ENCODE results near the gene ATRNL1.

Gene ATRNL1, protein sequence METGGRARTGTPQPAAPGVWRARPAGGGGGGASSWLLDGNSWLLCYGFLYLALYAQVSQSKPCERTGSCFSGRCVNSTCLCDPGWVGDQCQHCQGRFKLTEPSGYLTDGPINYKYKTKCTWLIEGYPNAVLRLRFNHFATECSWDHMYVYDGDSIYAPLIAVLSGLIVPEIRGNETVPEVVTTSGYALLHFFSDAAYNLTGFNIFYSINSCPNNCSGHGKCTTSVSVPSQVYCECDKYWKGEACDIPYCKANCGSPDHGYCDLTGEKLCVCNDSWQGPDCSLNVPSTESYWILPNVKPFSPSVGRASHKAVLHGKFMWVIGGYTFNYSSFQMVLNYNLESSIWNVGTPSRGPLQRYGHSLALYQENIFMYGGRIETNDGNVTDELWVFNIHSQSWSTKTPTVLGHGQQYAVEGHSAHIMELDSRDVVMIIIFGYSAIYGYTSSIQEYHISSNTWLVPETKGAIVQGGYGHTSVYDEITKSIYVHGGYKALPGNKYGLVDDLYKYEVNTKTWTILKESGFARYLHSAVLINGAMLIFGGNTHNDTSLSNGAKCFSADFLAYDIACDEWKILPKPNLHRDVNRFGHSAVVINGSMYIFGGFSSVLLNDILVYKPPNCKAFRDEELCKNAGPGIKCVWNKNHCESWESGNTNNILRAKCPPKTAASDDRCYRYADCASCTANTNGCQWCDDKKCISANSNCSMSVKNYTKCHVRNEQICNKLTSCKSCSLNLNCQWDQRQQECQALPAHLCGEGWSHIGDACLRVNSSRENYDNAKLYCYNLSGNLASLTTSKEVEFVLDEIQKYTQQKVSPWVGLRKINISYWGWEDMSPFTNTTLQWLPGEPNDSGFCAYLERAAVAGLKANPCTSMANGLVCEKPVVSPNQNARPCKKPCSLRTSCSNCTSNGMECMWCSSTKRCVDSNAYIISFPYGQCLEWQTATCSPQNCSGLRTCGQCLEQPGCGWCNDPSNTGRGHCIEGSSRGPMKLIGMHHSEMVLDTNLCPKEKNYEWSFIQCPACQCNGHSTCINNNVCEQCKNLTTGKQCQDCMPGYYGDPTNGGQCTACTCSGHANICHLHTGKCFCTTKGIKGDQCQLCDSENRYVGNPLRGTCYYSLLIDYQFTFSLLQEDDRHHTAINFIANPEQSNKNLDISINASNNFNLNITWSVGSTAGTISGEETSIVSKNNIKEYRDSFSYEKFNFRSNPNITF (N-terminal part only)

DNA sequence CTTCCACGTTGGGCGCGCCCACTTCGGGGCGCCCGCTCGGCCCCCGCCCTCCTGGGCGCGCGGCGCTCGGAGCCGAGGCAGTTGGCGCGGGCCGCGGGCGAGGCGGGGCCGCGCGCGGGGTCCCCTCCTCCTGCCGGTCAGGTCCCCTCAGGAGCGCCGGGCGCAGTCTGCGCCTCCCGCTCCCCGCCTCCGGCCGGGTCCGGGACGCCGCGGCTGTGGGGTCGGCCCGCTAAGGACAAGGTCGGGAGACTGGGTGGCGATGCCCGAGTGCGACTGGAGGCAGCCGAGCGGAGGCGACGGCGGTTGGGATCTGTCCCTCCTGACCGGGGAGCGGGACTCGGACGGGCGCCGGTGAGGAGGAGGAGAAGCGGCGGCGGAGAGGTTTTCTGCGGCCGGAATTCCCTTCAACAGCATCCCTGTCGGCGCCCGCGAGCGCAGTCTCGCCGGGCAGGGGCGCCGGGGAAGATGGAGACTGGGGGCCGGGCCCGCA is at the start of gene ATRNL1:
TSS of gene ATRNL1 (plus strand) at position 80 of the 490 bp plus-strand sequence. CDS start at position 466, 386 bp downstream.
- peak in 1 of 3 experiments; percentile 1 for DNase-seq (ENCODE audit: low read depth in 3 of 3)

GRCh38 chr10:115043719-115044118 is 49.4 kb upstream of the ATRNL1 start:
- no peak for DNase-seq (ENCODE audit: low read depth in 3 of 3)

GRCh38 chr10:115044891-115045290 is 48.3 kb upstream of the ATRNL1 start:
- no peak for DNase-seq (ENCODE audit: low read depth in 3 of 3)

- DNase-seq (ENCODE audit: low read depth in 3 of 3) = no peak
Measured at GRCh38 chr10:115045499-115045898, 47.7 kb upstream of the ATRNL1 start.

- DNase-seq (ENCODE audit: low read depth in 3 of 3) = no peak
Measured at GRCh38 chr10:115046686-115047236, 46.4 kb upstream of the ATRNL1 start.

GRCh38 chr10:115047705-115048104 is 45.5 kb upstream of the ATRNL1 start:
- DNase-seq (ENCODE audit: low read depth in 3 of 3) = no peak

- DNase-seq (ENCODE audit: low read depth in 3 of 3) = no peak
Measured at GRCh38 chr10:115049318-115049717, 43.8 kb upstream of the ATRNL1 start.

- DNase-seq (ENCODE audit: low read depth in 3 of 3) = no peak
Measured at GRCh38 chr10:115049960-115050359, 43.2 kb upstream of the ATRNL1 start.

GRCh38 chr10:115050375-115051010 is 42.7 kb upstream of the ATRNL1 start:
- no peak for DNase-seq (ENCODE audit: low read depth in 3 of 3)

- DNase-seq (ENCODE audit: low read depth in 3 of 3) = no peak
Measured at GRCh38 chr10:115051216-115051615, 41.9 kb upstream of the ATRNL1 start.

- DNase-seq (ENCODE audit: low read depth in 3 of 3) = no peak
Measured at GRCh38 chr10:115052226-115052625, 40.9 kb upstream of the ATRNL1 start.

GRCh38 chr10:115052728-115053127 is 40.4 kb upstream of the ATRNL1 start:
- DNase-seq (ENCODE audit: low read depth in 3 of 3) = no peak

GRCh38 chr10:115056186-115056585 is 37.0 kb upstream of the ATRNL1 start:
- no peak for DNase-seq (ENCODE audit: low read depth in 3 of 3)

- DNase-seq (ENCODE audit: low read depth in 3 of 3) = no peak
Measured at GRCh38 chr10:115059301-115059898, 33.8 kb upstream of the ATRNL1 start.

DNA sequence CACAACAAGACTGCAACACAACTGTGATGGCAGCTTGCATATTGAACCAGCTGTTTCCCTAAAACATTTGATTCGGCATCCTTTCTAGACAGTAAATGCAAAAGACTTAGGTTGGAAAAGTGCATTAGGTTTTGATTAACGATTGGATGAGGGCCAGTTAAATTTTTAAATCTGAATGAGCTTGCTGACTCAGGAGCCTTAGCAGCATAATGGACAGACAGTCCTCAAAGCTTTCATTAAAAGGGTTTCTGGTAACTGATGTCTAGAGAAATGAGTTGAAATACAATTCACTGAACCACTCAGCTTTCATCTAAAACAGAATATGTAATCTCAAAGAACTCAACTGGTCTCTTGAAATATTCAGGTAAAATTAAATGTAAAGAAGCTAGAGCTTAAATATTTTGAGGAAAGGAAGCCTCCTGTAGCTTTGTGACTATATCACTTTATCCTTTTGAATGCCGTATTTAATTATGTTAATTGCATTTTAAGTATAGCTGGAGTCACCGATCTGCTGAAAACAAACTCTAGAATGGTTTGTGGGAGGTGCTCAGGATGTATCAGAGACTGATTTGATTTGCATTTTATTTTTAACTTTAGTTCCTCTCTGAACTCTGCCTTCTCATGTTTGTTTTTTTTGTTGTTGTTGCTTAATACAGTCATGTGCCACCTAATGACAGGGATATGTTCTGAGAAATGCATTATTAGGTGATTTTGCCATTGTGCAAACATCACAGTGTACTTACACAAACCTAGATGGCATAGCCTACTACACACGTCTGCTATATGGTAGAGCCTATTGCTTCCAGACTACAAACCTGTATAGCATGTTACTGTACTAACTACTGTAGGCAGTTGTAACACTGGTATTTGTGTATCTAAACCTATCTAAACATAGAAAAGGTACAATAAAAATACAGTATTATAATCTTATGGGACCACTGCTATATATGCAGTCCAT is 29.2 kb upstream of the ATRNL1 start:
- DNase-seq (ENCODE audit: low read depth in 3 of 3) = no peak

- DNase-seq (ENCODE audit: low read depth in 3 of 3) = no peak
Measured at GRCh38 chr10:115065801-115066200, 27.4 kb upstream of the ATRNL1 start.

- no peak for DNase-seq (ENCODE audit: low read depth in 3 of 3)
Measured at GRCh38 chr10:115066528-115066927, 26.6 kb upstream of the ATRNL1 start.

GRCh38 chr10:115073796-115074195 is 19.4 kb upstream of the ATRNL1 start:
- no peak for DNase-seq (ENCODE audit: low read depth in 3 of 3)

DNA sequence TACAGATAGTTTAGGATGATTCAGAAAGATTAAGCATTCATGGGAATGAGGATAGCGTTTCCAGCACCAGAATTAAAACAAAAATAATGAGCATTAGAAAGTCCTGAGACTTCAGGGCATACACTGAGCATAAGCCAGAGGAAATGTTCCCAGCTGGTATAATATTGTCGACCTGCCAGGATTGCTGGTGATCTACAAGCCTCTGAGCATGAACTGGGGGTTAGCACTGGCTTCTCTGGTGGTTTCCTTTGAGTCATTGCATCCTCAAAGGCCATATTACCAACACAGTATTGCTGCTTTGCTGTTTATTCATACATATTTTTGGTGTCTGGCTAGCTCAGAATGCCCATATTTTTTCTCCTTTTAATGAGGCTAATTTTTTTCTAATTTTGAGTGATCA is 10.7 kb upstream of the ATRNL1 start:
- no peak for DNase-seq (ENCODE audit: low read depth in 3 of 3)

Data from stimulated activated CD4-positive, alpha-beta T cell treated with anti-CD3 and anti-CD28 coated beads, TNF-alpha, amount 100 ng/mL, for 4 hours (primary cell).